Kidney epithelial cell (primary cell): ENCODE data around the gene TNFSF11. TPM values are rescaled to one million over a fixed set of nuclear protein-coding genes. Genes with fewer than 3 reads are reported as not detected.

Source experiments
- DNase-seq: peaks from one replicate; pipeline ENCODE4 v3.0.0-alpha.2; 2010; ENCODE audit warnings: low read depth
- H3K27me3 ChIP-seq: 2 replicates; pipeline ENCODE4 v1.6.0; 2011; ENCODE audit warnings: low read length; ENCODE audit not compliant: control insufficient read depth, insufficient read depth
- H3K36me3 ChIP-seq: 2 replicates; pipeline ENCODE4 v1.5.1; 2011; ENCODE audit warnings: low read length; ENCODE audit not compliant: control insufficient read depth, insufficient read depth
- H3K4me3 ChIP-seq: 2 replicates; pipeline ENCODE4 v1.5.1; 2011; ENCODE audit warnings: low read depth, mild to moderate bottlenecking, control low read depth, low read length
- CTCF ChIP-seq: IDR thresholded peaks from 2 replicates; pipeline ENCODE4 v1.5.1; 2011; ENCODE audit warnings: mild to moderate bottlenecking, moderate library complexity, low read length, control low read depth, inconsistent platforms; ENCODE audit not compliant: insufficient read depth, poor library complexity, severe bottlenecking
- total RNA-seq: library from RNA; depleted of rRNA; stranded (reverse); fragments of >200 nt; gene quantifications from 2 replicates; pipeline ENCODE4 v1.2.3, GENCODE V29; 2015

Gene TNFSF11
- total RNA-seq, 1 donor from 2014 or later, result 0.46 TPM

GRCh38 chr13:42615691-42616090 lies 41.7 kb downstream of the TNFSF11 start:
- DNase-seq, result no peak

GRCh38 chr13:42617221-42617620 lies 43.3 kb downstream of the TNFSF11 start:
- DNase-seq, result no peak
- Histone ChIP-seq H3K36me3 (no peaks in the 10 kb centered on the region), H3K27me3 (no peaks in the 10 kb centered on the region), H3K4me3 (no peak overlapping the region)
- no peak for TF ChIP-seq CTCF

More at GRCh38 chr13:42615691-42616090, 41.7 kb downstream of the TNFSF11 start:
- H3K4me3 ChIP-seq, result no peak overlapping the region
- no peak for TF ChIP-seq CTCF
- no peaks in the 10 kb centered on the region for H3K27me3 ChIP-seq
- no peaks in the 10 kb centered on the region for H3K36me3 ChIP-seq

GRCh38 chr13:42623916-42624315 lies 50.0 kb downstream of the TNFSF11 start:
- Histone ChIP-seq H3K27me3 (no peaks in the 10 kb centered on the region), H3K4me3 (no peak overlapping the region), H3K36me3 (no peaks in the 10 kb centered on the region)
- DNase-seq, result no peak
- no peak for TF ChIP-seq CTCF

GRCh38 chr13:42625611-42626010 lies 51.7 kb downstream of the TNFSF11 start:
- Histone ChIP-seq H3K27me3 (no peaks in the 10 kb centered on the region), H3K36me3 (no peaks in the 10 kb centered on the region), H3K4me3 (no peak overlapping the region)
- no peak for DNase-seq
- TF ChIP-seq CTCF, result no peak

GRCh38 chr13:42626176-42626860 lies 52.4 kb downstream of the TNFSF11 start:
- no peak for DNase-seq
- Histone ChIP-seq H3K36me3 (no peaks in the 10 kb centered on the region), H3K27me3 (no peaks in the 10 kb centered on the region), H3K4me3 (no peak overlapping the region)
- no peak for TF ChIP-seq CTCF

- DNase-seq, result no peak
- no peak overlapping the region for H3K4me3 ChIP-seq
- no peaks in the 10 kb centered on the region for H3K36me3 ChIP-seq
- TF ChIP-seq CTCF, result no peak
- H3K27me3 ChIP-seq, result no peaks in the 10 kb centered on the region
Observed at GRCh38 chr13:42628666-42629065, 54.7 kb downstream of the TNFSF11 start.
